ENCODE data around the gene WAS.
"Not testable (repeated sequence)": the region's sequence is repeated elsewhere in the genome, so short reads cannot be mapped to it uniquely, and the experiment has no call there.

The WAS gene

DNA sequence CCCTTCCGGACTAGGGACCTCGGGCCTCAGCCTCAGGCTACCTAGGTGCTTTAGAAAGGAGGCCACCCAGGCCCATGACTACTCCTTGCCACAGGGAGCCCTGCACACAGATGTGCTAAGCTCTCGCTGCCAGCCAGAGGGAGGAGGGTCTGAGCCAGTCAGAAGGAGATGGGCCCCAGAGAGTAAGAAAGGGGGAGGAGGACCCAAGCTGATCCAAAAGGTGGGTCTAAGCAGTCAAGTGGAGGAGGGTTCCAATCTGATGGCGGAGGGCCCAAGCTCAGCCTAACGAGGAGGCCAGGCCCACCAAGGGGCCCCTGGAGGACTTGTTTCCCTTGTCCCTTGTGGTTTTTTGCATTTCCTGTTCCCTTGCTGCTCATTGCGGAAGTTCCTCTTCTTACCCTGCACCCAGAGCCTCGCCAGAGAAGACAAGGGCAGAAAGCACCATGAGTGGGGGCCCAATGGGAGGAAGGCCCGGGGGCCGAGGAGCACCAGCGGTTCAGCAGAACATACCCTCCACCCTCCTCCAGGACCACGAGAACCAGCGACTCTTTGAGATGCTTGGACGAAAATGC is at the start of gene WAS:
Gene WAS, plus strand, starts transcription at position 389 of the 572 bp plus-strand sequence. Its CDS starts 55 bp downstream, at position 444.
- DNase-seq = peak; percentile 95
- in situ Hi-C loops (cut with MboI; ENCODE audit: low pct_unique_long_range_greater_than_20kb, low sequenced_read_pairs) = no loop called here

DNA sequence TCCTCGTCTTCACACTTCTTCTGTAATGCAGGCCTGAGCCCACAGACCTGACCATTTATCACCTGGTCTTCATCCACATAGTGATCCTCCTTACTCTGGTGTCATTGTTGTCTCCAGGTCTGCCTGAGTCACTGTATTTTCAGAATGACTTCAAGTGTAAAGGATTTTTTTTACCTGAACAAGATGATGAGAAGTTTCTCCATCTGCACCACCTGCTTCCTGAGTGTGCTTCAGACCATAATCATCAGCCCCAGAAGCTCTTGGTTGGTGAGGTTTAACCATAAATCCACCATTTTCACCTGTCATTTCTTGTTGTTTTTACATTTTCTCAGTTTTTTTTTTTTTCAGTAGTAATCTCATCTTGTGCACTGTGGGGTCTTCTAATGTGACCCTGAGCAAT is 47.3 kb upstream of the WAS start:
- in situ Hi-C loops (cut with MboI; ENCODE audit: low pct_unique_long_range_greater_than_20kb, low sequenced_read_pairs) = no loop called here
- DNase-seq = no peak

DNA sequence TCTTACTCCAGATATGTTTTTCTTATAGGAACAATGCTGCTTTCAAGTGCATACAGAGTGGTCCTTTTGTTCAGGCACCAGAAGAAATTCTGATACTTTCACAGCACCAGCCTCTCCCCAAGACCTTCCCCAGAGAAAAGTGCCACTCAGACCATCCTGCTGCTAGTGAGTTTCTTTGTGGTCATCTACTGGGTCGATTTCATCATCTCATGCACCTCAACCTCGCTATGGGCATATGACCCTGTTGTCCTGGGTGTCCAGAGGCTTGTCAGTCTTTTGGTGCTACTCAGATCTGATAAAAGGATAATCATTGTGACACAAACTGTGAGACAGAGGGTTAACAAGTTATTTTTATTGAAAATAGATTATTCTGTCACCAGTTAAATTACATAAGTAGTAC is 46.8 kb upstream of the WAS start:
- in situ Hi-C loops (cut with MboI; ENCODE audit: low pct_unique_long_range_greater_than_20kb, low sequenced_read_pairs) = no loop called here
- DNase-seq = no peak

DNA sequence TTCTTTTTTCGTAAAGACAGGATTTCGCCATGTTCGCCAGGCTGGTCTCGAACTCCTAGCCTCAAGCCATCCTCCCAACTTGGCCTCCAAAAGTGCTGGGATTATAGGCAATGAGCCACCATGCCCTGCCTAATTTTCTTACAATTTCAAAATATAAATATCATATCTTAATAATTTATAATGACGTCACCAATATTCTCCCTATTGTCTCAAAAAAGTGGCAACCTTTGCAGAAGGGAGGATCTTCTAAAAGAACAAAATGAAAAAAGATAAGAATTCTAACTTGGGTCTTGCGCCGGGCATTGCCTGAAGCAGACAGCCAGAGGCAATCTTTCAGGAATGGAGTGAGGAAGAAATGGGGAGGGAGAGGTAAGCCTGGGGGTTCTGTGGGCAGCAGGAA is 37.9 kb upstream of the WAS start:
- DNase-seq = no peak
- in situ Hi-C loops (cut with MboI; ENCODE audit: low pct_unique_long_range_greater_than_20kb, low sequenced_read_pairs) = no loop called here

DNA sequence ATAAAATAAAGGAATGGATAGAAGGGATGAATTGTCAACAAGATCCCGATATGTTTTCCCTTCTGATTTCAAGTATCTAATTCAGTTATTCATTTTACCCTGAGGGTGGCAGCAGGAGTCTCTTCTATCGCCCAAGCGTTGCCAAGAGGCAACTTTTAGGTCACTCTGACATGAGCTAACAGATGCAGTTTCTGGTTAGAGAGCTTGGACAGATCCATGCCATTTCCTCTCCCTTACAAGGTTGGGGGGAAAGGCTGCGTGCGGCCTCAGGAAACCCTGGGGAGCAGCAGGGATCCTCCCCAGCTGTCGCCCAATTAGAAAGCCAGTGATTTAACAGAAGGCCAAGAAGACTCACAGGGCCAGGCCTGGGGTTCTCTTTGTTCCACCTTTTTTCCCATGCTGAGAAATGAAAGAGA is 35.3 kb upstream of the WAS start:
- in situ Hi-C loops (cut with MboI; ENCODE audit: low pct_unique_long_range_greater_than_20kb, low sequenced_read_pairs) = no loop called here
- peak; percentile 68 for DNase-seq

DNA sequence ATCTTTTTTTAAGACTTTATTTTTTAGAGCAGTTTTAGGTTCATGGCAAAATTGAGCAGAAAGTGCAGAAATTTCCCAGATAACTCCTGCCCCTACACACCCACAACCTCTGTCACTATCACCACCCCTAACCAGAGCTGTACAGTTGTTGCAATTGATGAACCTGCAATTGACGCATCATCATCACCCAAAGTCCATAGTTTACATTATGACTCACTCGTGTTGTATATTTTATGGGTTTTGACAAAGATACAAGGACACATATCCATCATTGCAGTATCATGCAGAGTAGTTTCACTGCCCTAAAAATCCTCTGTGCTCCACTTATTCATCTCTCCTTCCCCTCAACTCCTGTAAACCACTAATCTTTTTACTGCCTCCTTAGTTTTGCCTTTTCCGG is 34.5 kb upstream of the WAS start:
- DNase-seq = no peak
- in situ Hi-C loops (cut with MboI; ENCODE audit: low pct_unique_long_range_greater_than_20kb, low sequenced_read_pairs) = no loop called here

DNA sequence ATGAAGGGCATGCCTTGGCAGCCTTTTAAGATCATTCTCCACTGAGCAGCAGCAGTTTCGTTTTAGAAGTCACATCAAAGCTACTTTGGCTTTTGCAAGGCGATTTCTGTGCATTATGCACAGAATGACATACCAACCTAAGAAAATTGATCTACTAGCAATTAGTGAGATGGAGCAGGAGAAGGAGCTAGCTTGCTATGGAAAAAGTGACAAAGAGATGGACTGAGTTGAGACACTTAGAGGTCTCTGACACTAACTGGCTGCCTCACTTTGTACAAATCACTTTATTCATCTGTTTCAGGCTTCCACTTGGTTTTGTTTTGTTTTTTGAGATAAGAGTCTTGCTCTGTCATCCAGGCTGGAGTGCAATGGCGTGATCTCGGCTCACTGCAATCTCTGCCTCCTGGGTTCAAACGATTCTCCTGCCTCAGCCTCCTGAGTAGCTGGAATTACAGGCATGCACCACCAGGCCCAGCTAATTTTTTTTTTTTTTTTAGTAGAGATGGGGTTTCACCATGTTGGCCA is 31.5 kb upstream of the WAS start:
- in situ Hi-C loops (cut with MboI; ENCODE audit: low pct_unique_long_range_greater_than_20kb, low sequenced_read_pairs); DNase-seq: not testable (repeated sequence)

DNA sequence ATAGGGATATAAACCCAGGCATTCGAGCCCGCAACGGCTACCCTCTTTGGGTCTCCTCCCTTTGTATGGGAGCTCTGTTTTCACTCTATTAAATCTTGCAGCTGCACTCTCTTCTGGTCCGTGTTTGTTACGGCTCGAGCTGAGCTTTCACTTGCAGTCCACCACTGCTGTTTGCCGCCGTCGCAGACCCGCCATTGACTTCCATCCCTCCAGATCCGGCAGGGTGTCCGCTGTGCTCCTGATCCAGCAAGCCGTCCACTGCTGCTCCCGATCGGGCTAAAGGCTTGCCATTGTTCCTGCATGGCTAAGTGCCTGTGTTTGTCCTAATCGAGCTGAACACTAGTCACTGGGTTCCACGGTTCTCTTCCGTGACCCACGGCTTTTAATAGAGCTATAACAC is 28.9 kb upstream of the WAS start:
- in situ Hi-C loops (cut with MboI; ENCODE audit: low pct_unique_long_range_greater_than_20kb, low sequenced_read_pairs); DNase-seq: not testable (repeated sequence)

DNA sequence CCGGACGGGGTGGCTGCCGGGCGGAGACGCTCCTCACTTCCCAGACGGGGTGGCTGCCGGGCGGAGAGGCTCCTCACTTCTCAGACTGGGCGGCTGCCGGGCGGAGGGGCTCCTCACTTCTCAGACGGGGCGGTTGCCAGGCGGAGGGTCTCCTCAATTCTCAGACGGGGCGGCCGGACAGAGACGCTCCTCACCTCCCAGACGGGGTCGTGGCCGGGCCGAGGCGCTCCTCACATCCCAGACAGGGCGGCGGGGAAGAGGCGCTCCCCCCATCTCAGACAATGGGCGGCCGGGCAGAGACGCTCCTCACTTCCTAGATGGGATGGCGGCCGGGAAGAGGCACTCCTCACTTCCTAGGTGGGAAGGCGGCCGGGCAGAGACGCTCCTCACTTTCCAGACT is 23.9 kb upstream of the WAS start:
- in situ Hi-C loops (cut with MboI; ENCODE audit: low pct_unique_long_range_greater_than_20kb, low sequenced_read_pairs) = not testable (repeated sequence)

DNA sequence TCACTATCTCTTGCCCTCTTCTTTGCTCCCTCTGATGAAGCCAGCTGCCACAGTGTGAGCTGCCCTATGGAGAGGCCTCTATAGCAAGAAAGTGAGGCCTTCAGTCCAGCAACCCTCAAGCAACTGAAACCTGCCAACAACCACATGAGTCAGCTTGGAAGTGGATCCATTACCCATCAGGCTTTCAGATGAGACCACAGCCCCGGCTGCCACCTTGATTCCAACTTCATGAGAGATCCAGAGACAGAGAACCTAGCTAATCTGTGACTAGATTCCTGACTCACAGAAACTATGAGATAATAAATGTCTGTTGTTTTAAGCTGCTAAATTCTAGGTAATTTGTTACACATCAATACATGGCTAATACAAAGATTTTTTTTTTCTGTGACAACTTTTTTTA is 20.4 kb upstream of the WAS start:
- DNase-seq = no peak
- in situ Hi-C loops (cut with MboI; ENCODE audit: low pct_unique_long_range_greater_than_20kb, low sequenced_read_pairs) = no loop called here

More for the DNA sequence above, 23.9 kb upstream of the WAS start:
- DNase-seq = not testable (repeated sequence)

DNA sequence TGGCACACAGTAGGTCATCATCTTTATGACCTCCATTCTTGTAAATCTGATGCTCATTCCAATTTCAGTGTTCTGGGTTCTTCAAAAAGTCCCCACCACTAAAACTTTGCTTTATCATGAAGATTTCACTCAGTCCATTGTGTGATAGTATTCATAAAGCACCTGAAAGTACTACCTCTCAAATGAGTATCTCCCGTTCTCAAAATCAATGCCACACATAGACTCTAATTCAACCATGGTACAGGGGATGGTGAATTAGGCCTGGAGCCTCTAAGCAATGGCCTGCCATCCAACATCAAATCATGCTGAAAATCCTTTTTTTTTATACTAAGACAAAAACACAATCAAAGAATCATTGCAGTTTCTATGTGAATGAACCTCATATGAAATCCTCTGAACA is 19.4 kb upstream of the WAS start:
- no peak for DNase-seq
- in situ Hi-C loops (cut with MboI; ENCODE audit: low pct_unique_long_range_greater_than_20kb, low sequenced_read_pairs) = no loop called here

DNA sequence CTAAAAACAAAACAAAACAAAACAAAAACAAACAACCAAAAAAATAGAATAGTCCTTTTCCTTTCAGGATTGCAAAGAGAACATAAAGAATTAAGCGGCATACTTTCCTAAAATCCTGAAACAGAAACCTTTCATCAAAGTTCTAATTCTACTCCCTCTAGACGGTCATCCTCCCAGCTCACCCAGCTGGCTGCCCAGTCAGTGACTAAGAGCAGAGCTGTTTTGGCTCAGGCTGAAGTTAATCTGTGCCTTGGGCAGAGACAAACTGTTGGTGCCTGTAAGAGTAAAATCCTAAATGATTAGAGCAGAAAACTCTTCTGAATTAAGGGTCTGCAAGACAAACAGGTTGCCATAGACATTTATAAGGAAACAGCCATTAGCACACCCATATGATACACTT is 17.6 kb upstream of the WAS start:
- no peak for DNase-seq
- in situ Hi-C loops (cut with MboI; ENCODE audit: low pct_unique_long_range_greater_than_20kb, low sequenced_read_pairs) = no loop called here

DNA sequence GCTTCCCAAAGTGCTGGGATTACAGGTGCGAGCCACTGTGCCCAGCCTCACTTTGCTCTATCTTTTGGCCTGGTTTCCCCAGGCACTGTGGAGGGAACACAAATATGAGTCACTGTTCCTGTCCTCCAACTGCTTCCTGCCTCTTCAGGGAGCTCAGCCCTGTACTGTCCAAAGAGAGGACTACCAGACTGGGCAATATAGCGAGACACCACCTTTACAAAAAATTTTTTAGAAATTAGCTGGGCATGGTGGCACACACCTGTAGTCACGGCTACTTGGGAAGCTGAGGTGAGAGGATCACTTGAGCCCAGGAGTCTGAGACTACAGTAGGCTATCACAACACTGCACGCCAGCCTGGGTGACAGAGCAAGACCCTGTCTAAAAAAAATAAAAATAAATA is 16.9 kb upstream of the WAS start:
- DNase-seq = no peak
- in situ Hi-C loops (cut with MboI; ENCODE audit: low pct_unique_long_range_greater_than_20kb, low sequenced_read_pairs) = no loop called here

DNA sequence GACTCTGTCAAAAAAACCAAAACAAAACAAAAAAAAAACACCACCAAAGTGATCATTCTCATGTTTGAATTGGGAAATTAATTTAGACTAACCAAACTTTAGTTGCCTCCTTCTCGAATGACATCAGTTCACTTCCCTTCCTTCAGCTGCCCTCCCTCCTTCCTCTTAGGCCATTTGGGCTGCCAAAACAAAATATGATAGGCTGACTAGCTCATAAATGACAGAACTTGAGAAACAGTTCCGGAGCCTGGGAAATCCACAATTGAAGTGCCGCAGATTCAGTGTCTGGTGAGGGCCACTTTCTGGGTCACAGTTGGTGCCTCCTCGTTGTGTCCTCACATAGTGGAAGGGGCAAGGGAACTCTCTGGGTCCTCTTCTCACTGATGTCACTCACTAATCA is 16.1 kb upstream of the WAS start:
- DNase-seq = peak; percentile 78
- in situ Hi-C loops (cut with MboI; ENCODE audit: low pct_unique_long_range_greater_than_20kb, low sequenced_read_pairs) = no loop called here

DNA sequence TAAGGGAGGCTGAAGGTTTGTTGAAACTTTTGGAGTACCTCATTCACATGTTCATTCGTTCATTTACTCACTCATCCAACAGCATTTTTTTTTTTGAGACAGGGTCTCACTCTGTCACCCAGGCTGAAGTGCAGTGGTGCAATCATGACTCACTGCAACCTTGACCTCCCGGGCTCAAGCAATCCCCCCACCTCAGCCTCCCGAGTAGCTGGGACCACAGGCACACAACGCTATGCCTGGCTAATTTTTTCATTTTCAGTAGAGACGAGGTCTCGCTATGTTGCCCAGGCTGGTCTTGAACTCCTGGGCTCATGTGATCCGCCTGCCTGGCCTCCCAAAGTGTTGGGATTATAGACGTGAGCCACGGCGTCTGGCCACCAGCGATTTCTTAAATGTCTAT is 15.4 kb upstream of the WAS start:
- DNase-seq; in situ Hi-C loops (cut with MboI; ENCODE audit: low pct_unique_long_range_greater_than_20kb, low sequenced_read_pairs): not testable (repeated sequence)

DNA sequence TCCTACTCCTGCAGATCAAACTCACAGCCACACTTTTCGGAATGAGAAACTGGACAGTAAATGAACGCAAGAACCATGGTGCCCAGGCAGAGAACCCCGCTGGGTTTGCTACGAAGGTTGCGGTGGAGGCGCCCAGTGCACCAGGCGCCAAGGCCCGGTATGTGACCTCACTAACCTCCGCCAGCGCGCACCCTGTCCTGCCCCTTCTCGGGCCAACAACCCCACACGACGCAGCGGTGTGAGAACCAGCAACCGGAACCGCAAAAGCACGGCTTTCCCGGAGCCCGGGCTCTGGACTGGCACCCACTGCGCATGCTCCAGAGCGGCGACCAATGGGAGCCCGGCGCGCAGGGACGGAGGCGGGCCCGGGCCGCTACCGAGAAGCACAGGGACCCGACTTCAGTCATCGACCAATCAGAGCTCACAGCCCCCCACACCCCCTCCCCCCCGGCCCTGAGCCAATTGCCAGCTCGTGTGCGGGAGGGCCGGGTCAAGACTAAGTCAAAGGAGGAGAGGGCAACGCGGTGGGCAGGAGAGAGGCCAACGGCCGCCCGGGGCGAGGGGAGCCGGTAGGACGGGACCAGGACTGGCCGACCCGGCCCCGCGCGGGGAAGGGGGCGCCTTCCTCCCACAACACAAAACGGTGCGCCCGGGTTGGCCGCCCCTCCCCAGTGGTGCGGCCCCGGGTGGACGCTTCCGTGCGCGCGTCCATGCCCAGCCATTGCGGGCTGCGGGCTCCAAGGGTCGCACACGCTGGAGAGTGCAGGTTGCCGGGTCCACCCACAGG is 7.3 kb upstream of the WAS start:
- in situ Hi-C loops (cut with MboI; ENCODE audit: low pct_unique_long_range_greater_than_20kb, low sequenced_read_pairs) = no loop called here
- DNase-seq = peak; percentile 97

DNA sequence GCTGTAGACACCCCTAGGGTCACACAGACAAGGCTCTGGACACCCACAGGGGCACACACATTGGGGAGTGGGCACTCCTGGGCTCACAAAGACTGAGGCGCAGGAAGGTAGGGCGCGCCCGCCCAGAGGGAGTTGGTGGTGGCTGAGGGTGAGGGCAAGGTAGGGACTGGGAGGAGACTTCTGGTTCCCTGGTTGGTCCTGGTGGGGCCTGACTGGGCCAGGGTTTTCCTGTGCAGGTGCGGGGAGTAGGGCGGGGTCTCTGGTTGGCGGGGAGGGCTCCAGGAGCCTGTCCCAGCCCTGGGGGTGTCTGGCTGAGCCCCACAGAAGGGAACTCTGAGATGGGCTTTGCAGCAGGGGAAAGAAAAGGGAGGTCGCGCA is 6.7 kb upstream of the WAS start:
- in situ Hi-C loops (cut with MboI; ENCODE audit: low pct_unique_long_range_greater_than_20kb, low sequenced_read_pairs) = no loop called here
- DNase-seq = no peak

DNA sequence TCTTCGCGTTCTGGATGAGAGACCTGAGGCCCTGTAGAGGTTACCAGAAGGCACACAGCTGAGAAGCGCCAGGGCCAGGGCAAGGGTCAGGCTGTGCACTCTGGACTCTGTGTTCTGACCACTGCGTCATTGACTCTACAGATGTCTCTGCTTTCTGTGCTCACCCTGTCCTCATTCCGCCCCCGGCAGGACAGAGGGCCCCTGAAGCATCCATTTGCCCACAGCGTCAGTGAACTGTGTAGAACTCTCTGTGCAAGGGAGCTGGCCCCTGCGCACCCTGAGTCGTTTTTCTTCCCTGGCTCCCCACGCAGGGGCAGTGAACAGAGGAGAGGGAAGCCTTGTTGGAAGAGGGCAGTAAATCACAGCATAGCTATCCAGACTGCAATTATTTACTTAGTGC is 6.1 kb upstream of the WAS start:
- DNase-seq = no peak
- in situ Hi-C loops (cut with MboI; ENCODE audit: low pct_unique_long_range_greater_than_20kb, low sequenced_read_pairs) = no loop called here

DNA sequence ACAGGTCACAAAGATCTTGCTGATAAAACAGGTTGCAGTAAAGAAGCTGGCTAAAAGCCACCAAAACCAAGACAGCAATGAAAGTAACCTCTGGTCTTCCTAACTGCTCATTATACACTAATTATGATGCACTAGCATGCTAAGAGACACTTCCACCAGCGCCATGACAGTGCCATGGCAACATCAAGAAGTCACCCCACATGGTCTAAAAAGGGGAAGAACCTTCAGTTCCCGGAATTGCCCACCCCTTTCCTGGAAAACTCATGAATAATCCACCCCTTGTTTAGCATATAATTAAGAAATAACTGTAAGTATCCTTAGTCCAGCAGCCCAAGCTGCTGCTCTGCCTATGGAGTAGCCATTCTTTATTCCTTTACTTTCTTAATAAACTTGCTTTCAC is 3.1 kb upstream of the WAS start:
- DNase-seq = peak; percentile 92

DNA sequence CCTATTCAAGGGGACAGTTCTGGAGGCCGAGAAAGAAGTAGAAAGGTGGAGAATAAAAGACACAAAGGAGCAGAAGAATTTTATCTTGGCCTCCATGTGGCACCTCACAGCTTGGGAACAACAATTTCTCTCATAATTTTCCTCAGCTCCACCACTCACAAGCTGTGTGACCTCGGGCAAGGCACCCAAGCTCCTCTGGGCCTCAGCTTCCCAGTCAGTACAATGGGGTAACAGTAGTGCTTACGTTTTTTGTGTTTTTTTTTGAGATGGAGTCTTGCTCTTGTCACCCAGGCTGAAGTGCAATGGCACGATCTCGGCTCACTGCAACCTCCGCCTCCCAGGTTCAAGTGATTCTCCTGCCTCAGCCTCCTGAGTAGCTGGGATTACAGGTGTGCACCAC is 2.7 kb upstream of the WAS start:
- in situ Hi-C loops (cut with MboI; ENCODE audit: low pct_unique_long_range_greater_than_20kb, low sequenced_read_pairs); DNase-seq: not testable (repeated sequence)

More for the DNA sequence above, 3.1 kb upstream of the WAS start:
- in situ Hi-C loops (cut with MboI; ENCODE audit: low pct_unique_long_range_greater_than_20kb, low sequenced_read_pairs) = not testable (repeated sequence)

Data from KBM-7 (cell line).